ENCODE results near the gene EDAR.

DNA sequence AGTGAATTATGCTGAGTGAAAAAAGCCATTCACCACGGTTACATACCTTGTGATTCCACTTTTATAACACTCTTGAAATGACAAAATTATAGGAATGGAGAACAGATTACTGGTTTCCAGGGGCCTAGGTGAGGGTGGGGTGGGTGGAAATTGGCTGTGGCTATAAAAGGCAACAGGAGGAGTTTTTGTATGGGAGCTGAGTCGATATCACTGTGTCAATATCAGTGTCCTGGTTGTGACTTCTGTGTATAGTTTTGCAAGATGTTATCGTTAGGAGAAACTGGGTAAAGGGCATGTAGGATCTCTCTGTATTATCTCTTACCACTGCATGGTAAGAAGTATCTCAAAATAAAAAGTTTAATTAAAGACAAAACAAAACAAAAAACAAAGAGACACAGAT lies 84.3 kb downstream of the EDAR start:
- no peak for TF ChIP-seq CHD4 (IDR thresholded peaks at IDR 0.05)
- TF ChIP-seq ZNF592 (IDR thresholded peaks at IDR 0.05), result no peak
- no peak for TF ChIP-seq CTCF (IDR thresholded peaks at IDR 0.05 in 2 of 3, conservative IDR thresholded peaks at IDR 0.05 in 1 of 3; ENCODE audit: control insufficient read depth in 2 of 3, extremely low read depth in 1 of 3, insufficient read depth in 1 of 3, low read depth in 3 of 3, low read length in 3 of 3)
- TF ChIP-seq, protein P1, sequence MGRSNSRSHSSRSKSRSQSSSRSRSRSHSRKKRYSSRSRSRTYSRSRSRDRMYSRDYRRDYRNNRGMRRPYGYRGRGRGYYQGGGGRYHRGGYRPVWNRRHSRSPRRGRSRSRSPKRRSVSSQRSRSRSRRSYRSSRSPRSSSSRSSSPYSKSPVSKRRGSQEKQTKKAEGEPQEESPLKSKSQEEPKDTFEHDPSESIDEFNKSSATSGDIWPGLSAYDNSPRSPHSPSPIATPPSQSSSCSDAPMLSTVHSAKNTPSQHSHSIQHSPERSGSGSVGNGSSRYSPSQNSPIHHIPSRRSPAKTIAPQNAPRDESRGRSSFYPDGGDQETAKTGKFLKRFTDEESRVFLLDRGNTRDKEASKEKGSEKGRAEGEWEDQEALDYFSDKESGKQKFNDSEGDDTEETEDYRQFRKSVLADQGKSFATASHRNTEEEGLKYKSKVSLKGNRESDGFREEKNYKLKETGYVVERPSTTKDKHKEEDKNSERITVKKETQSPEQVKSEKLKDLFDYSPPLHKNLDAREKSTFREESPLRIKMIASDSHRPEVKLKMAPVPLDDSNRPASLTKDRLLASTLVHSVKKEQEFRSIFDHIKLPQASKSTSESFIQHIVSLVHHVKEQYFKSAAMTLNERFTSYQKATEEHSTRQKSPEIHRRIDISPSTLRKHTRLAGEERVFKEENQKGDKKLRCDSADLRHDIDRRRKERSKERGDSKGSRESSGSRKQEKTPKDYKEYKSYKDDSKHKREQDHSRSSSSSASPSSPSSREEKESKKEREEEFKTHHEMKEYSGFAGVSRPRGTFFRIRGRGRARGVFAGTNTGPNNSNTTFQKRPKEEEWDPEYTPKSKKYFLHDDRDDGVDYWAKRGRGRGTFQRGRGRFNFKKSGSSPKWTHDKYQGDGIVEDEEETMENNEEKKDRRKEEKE (IDR thresholded peaks at IDR 0.05), result no peak
- TF ChIP-seq CREB1 (IDR thresholded peaks at IDR 0.05; ENCODE audit: low read depth), result no peak
- TF ChIP-seq SIN3A (IDR thresholded peaks at IDR 0.05; ENCODE audit: low read depth, low read length), result no peak
- no peak for TF ChIP-seq YY1 (IDR thresholded peaks at IDR 0.05; ENCODE audit: low read depth, low read length)
- no peak for TF ChIP-seq ZZZ3 (IDR thresholded peaks at IDR 0.05; ENCODE audit: control insufficient read depth, insufficient read length, low read depth)
